ENCODE measurements around the gene PANK4.

DNA sequence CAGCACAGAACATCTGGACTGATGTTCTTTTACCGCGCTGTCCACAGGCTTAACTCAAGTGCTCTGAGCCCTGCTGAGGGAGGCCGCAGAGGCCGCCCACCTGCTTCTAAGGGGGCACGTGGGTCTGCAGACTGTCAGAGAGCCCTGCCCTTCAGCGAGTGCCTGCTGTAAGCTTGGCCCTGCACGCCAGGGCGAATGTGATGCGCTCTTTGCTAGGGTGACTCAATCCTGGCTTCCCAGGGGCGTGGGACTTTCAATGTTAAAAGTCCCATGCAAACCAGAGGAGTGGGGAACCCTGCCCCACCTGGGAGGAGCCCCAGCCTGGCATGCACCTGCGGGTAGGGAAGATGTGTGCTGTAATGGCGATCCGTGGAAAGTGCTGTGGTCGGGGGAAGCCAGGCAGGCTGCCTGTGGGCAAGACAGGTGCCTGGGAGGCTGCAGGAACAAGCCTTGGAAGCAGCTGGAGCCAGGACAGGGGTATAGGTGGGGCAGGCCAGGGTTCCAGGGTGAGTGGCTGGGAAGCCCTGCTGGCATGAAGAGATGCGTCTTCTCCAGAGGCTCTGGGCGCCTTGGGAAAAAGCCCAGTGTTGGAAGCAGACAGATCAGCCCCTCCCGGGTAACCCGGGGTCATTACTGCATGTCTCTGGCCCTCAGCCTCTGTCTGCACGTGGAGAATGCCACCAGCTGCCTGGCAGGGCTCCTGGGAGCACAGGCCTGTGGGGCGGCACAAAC, 594 bp upstream of the PANK4 start:
- TF ChIP-seq POLR2A (IDR thresholded peaks at IDR 0.05) (no peak), CTCF (IDR thresholded peaks at IDR 0.05) (no peak), POLR2AphosphoS5 (IDR thresholded peaks at IDR 0.05) (no peak), EP300 (IDR thresholded peaks at IDR 0.05) (no peak)
